Smooth muscle cell (in vitro differentiated cells): ENCODE results near the gene SRP68. TPM values are rescaled to one million over a fixed set of nuclear protein-coding genes. Genes with fewer than 3 reads are reported as not detected.
"Not testable (repeated sequence)": the region's sequence is repeated elsewhere in the genome, so short reads cannot be mapped to it uniquely, and the experiment has no call there.

ENCODE experiments used
- DNase-seq: peaks from one replicate; lab custom pipeline; 2025; ENCODE audit not compliant: unreplicated experiment; lab: John Stamatoyannopoulos, UW
- H2AFZ ChIP-seq: fragments of 200-600 bp; sonication (generic); 2 replicates; pipeline ENCODE4 v1.6.0; 2016; ENCODE audit warnings: antibody characterized with exemption, low read depth, mild to moderate bottlenecking
- H3F3A ChIP-seq: fragments of 200-600 bp; sonication (generic); 2 replicates; pipeline ENCODE4 v1.6.0; 2017; ENCODE audit warnings: antibody characterized with exemption, low read depth
- H3K27ac ChIP-seq: fragments of 200-600 bp; sonication (generic); 2 replicates; pipeline ENCODE4 v1.5.1; 2016; ENCODE audit warnings: low read depth, mild to moderate bottlenecking
- H3K27me3 ChIP-seq: fragments of 200-600 bp; sonication (generic); 2 replicates; pipeline ENCODE4 v1.6.1; 2016; ENCODE audit warnings: low read depth, mild to moderate bottlenecking
- H3K36me3 ChIP-seq: fragments of 200-600 bp; sonication (generic); 2 replicates; pipeline ENCODE4 v1.5.1; 2016; ENCODE audit warnings: low read depth
- H3K4me1 ChIP-seq: fragments of 200-600 bp; sonication (generic); 2 replicates; pipeline ENCODE4 v1.5.1; 2016; ENCODE audit warnings: low read depth
- H3K4me2 ChIP-seq: fragments of 200-600 bp; sonication (generic); 2 replicates; pipeline ENCODE4 v1.6.0; 2016; ENCODE audit warnings: mild to moderate bottlenecking
- H3K4me3 ChIP-seq: fragments of 200-600 bp; sonication (generic); 2 replicates; pipeline ENCODE4 v1.5.1; 2016; ENCODE audit warnings: mild to moderate bottlenecking
- H3K79me2 ChIP-seq: fragments of 200-600 bp; sonication (generic); 2 replicates; pipeline ENCODE4 v1.6.0; 2016; ENCODE audit warnings: low read depth, mild to moderate bottlenecking
- H3K9ac ChIP-seq: fragments of 200-600 bp; sonication (generic); 2 replicates; pipeline ENCODE4 v1.6.0; 2016; ENCODE audit warnings: low read depth
- H3K9me3 ChIP-seq: fragments of 200-600 bp; sonication (generic); replicated peaks from 2 replicates; pipeline ENCODE4 v1.5.1; 2016; ENCODE audit warnings: low read depth
- H4K20me1 ChIP-seq: fragments of 200-600 bp; sonication (generic); 2 replicates; pipeline ENCODE4 v1.6.0; 2016; ENCODE audit warnings: low read depth
- WGBS: methylation state at CpG from one replicate; pipeline ENCODE4 v1.1.7; 2016; ENCODE audit warnings: low lambda C conversion rate; 5-methylcytosine and 5-hydroxymethylcytosine counted together
- polyA plus RNA-seq: library from polyadenylated mRNA; unstranded; fragments of >200 nt; fragmentation: Nextera tagmentation; extraction: Ambion mirVana; gene quantifications from 2 replicates; pipeline ENCODE4 v1.2.1, GENCODE V29; 2016
- total RNA-seq: library from RNA; depleted of rRNA; stranded (reverse); fragments of >200 nt; gene quantifications from 2 replicates; pipeline ENCODE4 v1.2.3, GENCODE V29; 2014
- TF ChIP-seq, protein P1 (sequence below): fragments of 200-600 bp; sonication (generic); IDR thresholded peaks from 2 replicates; pipeline ENCODE4 v1.5.1; 2017; ENCODE audit warnings: borderline replicate concordance, mild to moderate bottlenecking, antibody characterized with exemption; ENCODE audit not compliant: insufficient read depth, poor library complexity, severe bottlenecking

The SRP68 gene
- total and polyA plus RNA-seq, 2 experiments from 2014 or later, result 67.5 to 96.3 TPM

DNA sequence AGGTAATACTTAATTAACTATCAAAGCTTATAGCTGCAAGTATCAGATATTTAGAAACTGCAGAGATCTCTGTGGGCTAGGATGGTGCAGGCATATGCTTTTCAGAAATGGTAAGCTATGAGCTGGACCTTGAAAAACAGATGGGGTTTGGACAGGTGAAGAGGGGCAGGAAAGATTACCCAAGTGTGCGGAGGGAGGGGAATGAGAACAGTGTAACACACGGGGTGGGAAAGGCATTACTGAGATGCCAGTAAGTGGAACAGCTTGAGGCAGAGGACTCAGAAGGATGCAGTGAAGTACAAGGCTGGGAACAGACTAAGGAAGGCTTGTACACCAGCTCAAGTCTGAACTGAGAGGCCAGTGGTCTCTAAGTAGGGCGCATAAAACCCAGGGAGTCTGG, 23.1 kb downstream of the SRP68 start:
- no peak for DNase-seq
- H3K79me2 ChIP-seq, result peaks cover 18% of the 10 kb centered on the region
- no peak overlapping the region for H2AFZ ChIP-seq
- no peaks in the 10 kb centered on the region for H3K27me3 ChIP-seq
- no peak overlapping the region for H3K4me3 ChIP-seq
- no peak overlapping the region for H3K27ac ChIP-seq
- H3K9me3 ChIP-seq, result no peaks in the 10 kb centered on the region
- H3K4me2 ChIP-seq, result no peak overlapping the region
- 82% methylated on average over 3 of the region's 3 CpGs for WGBS
- H3K4me1 ChIP-seq, result peaks cover 6% of the 10 kb centered on the region
- H3K9ac ChIP-seq, result no peak overlapping the region
- peaks cover 74% of the 10 kb centered on the region for H4K20me1 ChIP-seq
- H3K36me3 ChIP-seq, result peaks cover 8% of the 10 kb centered on the region
- TF ChIP-seq, protein P1, sequence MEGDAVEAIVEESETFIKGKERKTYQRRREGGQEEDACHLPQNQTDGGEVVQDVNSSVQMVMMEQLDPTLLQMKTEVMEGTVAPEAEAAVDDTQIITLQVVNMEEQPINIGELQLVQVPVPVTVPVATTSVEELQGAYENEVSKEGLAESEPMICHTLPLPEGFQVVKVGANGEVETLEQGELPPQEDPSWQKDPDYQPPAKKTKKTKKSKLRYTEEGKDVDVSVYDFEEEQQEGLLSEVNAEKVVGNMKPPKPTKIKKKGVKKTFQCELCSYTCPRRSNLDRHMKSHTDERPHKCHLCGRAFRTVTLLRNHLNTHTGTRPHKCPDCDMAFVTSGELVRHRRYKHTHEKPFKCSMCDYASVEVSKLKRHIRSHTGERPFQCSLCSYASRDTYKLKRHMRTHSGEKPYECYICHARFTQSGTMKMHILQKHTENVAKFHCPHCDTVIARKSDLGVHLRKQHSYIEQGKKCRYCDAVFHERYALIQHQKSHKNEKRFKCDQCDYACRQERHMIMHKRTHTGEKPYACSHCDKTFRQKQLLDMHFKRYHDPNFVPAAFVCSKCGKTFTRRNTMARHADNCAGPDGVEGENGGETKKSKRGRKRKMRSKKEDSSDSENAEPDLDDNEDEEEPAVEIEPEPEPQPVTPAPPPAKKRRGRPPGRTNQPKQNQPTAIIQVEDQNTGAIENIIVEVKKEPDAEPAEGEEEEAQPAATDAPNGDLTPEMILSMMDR, result no peak
- H3F3A ChIP-seq, result peaks cover 5% of the 10 kb centered on the region

GRCh38 chr17:76048711-76049110, 23.6 kb downstream of the SRP68 start:
- TF ChIP-seq, protein P1, result no peak
- H3K79me2 ChIP-seq, result peaks cover 18% of the 10 kb centered on the region
- no peak overlapping the region for H3K27ac ChIP-seq
- H4K20me1 ChIP-seq, result peaks cover 73% of the 10 kb centered on the region
- H2AFZ ChIP-seq, result no peak overlapping the region
- peaks cover 4% of the 10 kb centered on the region for H3K4me1 ChIP-seq
- H3K4me2 ChIP-seq, result no peak overlapping the region
- H3K36me3 ChIP-seq, result peaks cover 8% of the 10 kb centered on the region
- H3K4me3 ChIP-seq, result no peak overlapping the region
- WGBS, result 86% methylated on average over 9 of the region's 9 CpGs
- H3K9me3 ChIP-seq, result no peaks in the 10 kb centered on the region
- no peak for DNase-seq
- H3K27me3 ChIP-seq, result no peaks in the 10 kb centered on the region
- peaks cover under 1% of the 10 kb centered on the region for H3F3A ChIP-seq
- H3K9ac ChIP-seq, result no peak overlapping the region

- H3K9me3 ChIP-seq, result no peaks in the 10 kb centered on the region
- DNase-seq, result no peak
- H3K4me1 ChIP-seq, result peaks cover 4% of the 10 kb centered on the region
- H3K36me3 ChIP-seq, result peaks cover 8% of the 10 kb centered on the region
- H2AFZ ChIP-seq, result no peak overlapping the region
- H3K4me2 ChIP-seq, result no peak overlapping the region
- no peak overlapping the region for H3K9ac ChIP-seq
- no peaks in the 10 kb centered on the region for H3K27me3 ChIP-seq
- peaks cover 71% of the 10 kb centered on the region for H4K20me1 ChIP-seq
- TF ChIP-seq, protein P1, result no peak
- no peaks in the 10 kb centered on the region for H3F3A ChIP-seq
- 92% methylated on average over 9 of the region's 9 CpGs for WGBS
- H3K79me2 ChIP-seq, result peaks cover 18% of the 10 kb centered on the region
- H3K4me3 ChIP-seq, result no peak overlapping the region
- H3K27ac ChIP-seq, result no peak overlapping the region
These were observed 24.2 kb downstream of the SRP68 start for GRCh38 chr17:76048025-76048605.

- H3K4me2 ChIP-seq, result no peak overlapping the region
- H3K27me3 ChIP-seq, result no peaks in the 10 kb centered on the region
- H4K20me1 ChIP-seq, result peaks cover 62% of the 10 kb centered on the region
- H3F3A ChIP-seq, result no peaks in the 10 kb centered on the region
- WGBS, result 91% methylated on average over 8 of the region's 8 CpGs
- no peak for DNase-seq
- no peak overlapping the region for H2AFZ ChIP-seq
- peaks cover 3% of the 10 kb centered on the region for H3K79me2 ChIP-seq
- TF ChIP-seq, protein P1, result no peak
- H3K4me1 ChIP-seq, result peaks cover 4% of the 10 kb centered on the region
- no peak overlapping the region for H3K9ac ChIP-seq
- H3K36me3 ChIP-seq, result peaks cover 8% of the 10 kb centered on the region
- H3K4me3 ChIP-seq, result no peak overlapping the region
- H3K9me3 ChIP-seq, result no peaks in the 10 kb centered on the region
- no peak overlapping the region for H3K27ac ChIP-seq
These were observed 26.3 kb downstream of the SRP68 start for GRCh38 chr17:76046064-76046463.

DNA sequence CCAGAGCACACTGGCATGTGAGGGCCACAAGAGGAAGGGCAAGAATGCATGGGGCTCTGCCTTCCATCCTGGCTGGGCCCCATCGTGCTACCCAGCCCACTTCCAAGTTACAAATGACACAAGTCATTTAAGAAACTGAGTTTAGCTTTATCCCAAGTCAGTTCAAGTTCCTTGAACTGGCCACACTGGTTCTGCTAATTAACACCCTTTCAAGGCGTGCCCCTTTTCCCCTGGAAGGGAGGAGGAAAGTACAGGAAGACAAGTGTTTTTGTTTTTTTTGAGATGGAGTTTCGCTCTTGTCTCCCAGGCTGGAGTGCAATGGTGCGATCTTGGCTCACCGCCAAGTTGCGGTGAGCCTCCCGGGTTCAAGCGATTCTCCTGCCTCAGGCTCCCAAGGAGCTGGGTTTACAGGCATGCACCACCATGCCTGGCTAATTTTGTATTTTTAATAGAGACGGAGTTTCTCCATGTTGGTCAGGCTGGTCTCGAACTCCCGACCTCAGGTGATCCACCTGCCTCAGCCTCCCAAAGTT, 27.8 kb downstream of the SRP68 start:
- not testable (repeated sequence) for H3K9ac ChIP-seq, H3K27ac ChIP-seq, DNase-seq, H3K4me1 ChIP-seq, H3F3A ChIP-seq, H3K79me2 ChIP-seq, H3K36me3 ChIP-seq, H2AFZ ChIP-seq, H3K9me3 ChIP-seq, H3K4me2 ChIP-seq, H3K4me3 ChIP-seq, H3K27me3 ChIP-seq
- WGBS, result 94% methylated on average over 11 of the region's 11 CpGs
- peaks cover 55% of the 10 kb centered on the region for H4K20me1 ChIP-seq
